ENCODE measurements around the gene KNDC1. TPM values are rescaled to one million over a fixed set of nuclear protein-coding genes. Genes with fewer than 3 reads are reported as not detected.
A peak's percentile ranks its signal among the peaks of the same experiment; 100 is the strongest.

KNDC1 gene
- total RNA-seq, 4 donors from 2014 or later: 2.1 to 9.3 (median 3.5) TPM

DNA sequence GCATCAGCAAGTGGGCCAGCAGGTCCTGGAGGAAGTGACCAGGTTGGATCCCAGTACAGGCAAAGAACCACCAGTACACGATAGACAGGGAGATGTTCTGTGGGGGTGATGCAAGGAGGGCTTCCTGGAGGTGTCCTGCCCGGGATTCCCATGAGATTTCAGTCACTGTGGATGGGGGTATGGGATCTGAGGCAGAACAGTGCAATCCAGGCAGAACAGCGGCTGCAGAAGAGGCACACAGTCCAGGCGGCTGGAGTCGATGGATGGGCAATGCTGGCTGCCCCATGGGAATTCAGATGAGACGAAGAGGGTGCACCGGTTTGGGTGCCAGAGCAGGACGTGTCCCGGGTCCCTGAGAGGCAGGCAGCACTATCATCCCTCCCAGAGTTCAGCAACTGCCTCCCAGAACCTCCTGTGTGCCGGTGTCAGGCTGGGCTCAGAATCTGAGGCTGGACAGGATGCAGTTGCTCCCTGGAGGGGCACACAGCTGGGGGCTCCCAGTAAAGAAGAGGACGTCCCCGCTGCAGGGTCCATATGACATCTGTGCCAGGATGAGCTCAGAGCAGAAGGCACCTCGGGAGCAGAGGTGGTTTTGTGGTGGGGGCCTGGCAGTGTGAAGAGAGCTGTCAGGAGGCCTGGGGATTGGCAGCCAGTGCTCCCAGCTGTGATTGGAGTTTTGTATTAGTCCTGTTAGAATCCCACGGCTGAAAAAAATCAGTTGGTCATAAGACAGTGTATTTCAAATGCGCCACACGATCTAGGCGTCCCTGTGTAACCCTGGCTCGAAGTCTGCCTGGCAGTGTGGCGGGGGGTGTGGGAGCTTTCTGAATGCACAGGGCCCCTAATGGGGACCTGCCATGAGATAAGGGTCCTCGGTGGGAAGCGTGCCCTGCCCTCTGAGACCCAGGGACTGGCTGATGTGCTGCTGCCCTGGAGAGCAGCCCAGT lies 3.2 kb downstream of the KNDC1 start:
- intact Hi-C loops (cut with DNase I): no loop called here
- H3K4me3 ChIP-seq (replicated peaks in 1 of 3): no peak overlapping the region
- WGBS, 2 donors: 85 to 87% methylated on average over 15 to 20 of the region's 21 CpGs
- TF ChIP-seq, protein P1, sequence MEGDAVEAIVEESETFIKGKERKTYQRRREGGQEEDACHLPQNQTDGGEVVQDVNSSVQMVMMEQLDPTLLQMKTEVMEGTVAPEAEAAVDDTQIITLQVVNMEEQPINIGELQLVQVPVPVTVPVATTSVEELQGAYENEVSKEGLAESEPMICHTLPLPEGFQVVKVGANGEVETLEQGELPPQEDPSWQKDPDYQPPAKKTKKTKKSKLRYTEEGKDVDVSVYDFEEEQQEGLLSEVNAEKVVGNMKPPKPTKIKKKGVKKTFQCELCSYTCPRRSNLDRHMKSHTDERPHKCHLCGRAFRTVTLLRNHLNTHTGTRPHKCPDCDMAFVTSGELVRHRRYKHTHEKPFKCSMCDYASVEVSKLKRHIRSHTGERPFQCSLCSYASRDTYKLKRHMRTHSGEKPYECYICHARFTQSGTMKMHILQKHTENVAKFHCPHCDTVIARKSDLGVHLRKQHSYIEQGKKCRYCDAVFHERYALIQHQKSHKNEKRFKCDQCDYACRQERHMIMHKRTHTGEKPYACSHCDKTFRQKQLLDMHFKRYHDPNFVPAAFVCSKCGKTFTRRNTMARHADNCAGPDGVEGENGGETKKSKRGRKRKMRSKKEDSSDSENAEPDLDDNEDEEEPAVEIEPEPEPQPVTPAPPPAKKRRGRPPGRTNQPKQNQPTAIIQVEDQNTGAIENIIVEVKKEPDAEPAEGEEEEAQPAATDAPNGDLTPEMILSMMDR (IDR thresholded peaks at IDR 0.05): no peak
- no peak for TF ChIP-seq POLR2A (IDR thresholded peaks at IDR 0.05)
- no peak for DNase-seq
- H3K9me3 ChIP-seq: no peaks in the 10 kb centered on the region
- no peaks in the 10 kb centered on the region for H3K36me3 ChIP-seq
- H3K27me3 ChIP-seq: no peaks in the 10 kb centered on the region
- peaks cover 9 to 27% of the 10 kb centered on the region in 2 donors for H3K4me1 ChIP-seq
- H3K27ac ChIP-seq: no peak overlapping the region

DNA sequence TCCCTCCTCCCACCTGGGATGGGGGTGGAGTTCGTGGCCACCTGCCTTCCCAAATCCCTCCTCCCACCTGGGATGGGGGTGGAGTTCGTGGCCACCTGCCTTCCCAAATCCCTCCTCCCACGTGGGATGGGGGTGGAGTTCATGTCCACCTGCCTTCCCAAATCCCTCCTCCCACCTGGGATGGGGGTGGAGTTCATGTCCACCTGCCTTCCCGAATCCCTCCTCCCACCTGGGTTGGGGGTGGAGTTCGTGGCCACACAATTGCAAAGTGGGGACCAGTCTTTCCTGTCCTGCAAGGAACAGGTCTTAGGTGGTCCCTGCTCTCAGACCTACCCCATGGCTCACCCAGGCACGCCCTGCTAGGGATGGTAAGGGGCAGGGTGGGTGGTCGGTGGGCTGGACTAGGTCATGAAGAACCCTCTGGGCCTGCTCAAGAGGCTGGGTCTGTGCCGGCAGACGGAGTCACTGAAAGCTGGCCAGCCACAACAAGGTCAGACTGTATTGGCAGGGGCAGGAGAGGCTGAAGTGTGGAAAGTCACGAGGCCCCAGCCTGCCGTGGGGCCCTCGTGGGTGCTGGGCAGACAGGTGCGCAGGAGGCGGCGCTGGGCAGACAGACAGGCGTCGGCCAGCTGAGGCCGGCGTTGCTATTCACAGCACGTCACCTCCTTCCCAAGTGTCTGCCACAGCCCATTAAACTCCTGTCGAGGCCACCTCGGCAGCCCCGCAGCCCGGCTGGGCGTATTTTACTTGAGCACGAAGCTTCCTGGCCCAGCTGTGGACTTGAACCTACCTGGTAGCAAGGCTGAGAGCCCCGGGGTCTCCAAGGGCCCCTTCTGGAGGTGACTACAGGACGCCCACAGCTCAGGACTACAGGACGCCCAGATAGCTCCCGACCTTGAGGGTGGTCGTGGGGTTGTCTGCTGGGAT lies 4.1 kb downstream of the KNDC1 start:
- Histone ChIP-seq H3K4me1 (peaks cover 9 to 25% of the 10 kb centered on the region in 2 donors), H3K4me3 (replicated peaks in 1 of 3) (no peak overlapping the region), H3K9me3 (no peaks in the 10 kb centered on the region), H3K36me3 (no peaks in the 10 kb centered on the region), H3K27ac (no peak overlapping the region), H3K27me3 (no peaks in the 10 kb centered on the region)
- 42 to 85% methylated on average over 11 to 19 of the region's 31 CpGs for WGBS, 2 donors
- TF ChIP-seq, protein P1 (IDR thresholded peaks at IDR 0.05): no peak
- TF ChIP-seq POLR2A (IDR thresholded peaks at IDR 0.05): no peak
- intact Hi-C loops (cut with DNase I): no loop called here
- DNase-seq: peak; percentile 20 to 89

DNA sequence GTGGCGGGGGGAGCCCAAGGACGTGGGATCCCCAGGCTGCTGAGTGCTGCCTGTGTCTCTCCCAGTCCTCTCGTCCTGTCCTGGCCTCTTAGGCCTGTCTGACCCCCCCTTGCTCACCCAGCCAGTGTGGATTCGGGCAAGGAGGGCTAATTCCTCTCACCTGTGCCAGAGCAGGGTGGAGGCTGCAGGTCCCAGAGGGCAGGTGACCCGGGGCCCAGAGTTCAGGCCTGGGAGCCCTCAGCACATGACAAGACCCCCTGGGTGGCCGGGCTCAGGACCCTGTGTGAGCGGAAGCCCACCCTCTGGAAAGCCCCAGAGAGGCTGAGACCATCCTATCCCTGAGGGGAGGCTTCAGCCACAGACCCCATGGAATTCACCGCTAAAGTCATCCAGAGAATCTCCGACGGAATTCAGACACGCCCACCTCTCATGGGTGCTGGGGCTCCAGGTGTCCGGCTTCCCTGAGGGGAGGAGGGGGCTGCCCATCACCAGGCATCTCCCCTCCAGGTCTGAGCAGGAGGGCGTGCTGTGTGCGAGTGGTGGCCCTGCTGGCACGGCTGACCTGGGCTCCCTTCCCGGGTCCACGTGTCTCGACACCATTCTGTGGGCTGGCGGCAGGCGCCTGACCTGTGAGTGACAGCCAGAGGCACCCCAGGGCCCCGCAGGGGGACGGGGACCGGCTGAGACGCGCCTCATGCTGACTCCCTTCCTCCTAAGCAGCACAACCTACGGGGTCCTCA lies 5.0 kb downstream of the KNDC1 start:
- Histone ChIP-seq H3K36me3 (no peaks in the 10 kb centered on the region), H3K27me3 (no peaks in the 10 kb centered on the region), H3K4me1 (peaks cover 9 to 21% of the 10 kb centered on the region in 2 donors), H3K27ac (no peak overlapping the region), H3K9me3 (no peaks in the 10 kb centered on the region), H3K4me3 (replicated peaks in 1 of 3) (no peak overlapping the region)
- TF ChIP-seq POLR2A (IDR thresholded peaks at IDR 0.05): no peak
- TF ChIP-seq, protein P1 (IDR thresholded peaks at IDR 0.05): no peak
- no peak for DNase-seq
- intact Hi-C loops (cut with DNase I): no loop called here
- WGBS, 2 donors: 88% methylated on average over 13 of the region's 26 CpGs; no CpG with 5 or more reads in 1 of the 2 donors

DNA sequence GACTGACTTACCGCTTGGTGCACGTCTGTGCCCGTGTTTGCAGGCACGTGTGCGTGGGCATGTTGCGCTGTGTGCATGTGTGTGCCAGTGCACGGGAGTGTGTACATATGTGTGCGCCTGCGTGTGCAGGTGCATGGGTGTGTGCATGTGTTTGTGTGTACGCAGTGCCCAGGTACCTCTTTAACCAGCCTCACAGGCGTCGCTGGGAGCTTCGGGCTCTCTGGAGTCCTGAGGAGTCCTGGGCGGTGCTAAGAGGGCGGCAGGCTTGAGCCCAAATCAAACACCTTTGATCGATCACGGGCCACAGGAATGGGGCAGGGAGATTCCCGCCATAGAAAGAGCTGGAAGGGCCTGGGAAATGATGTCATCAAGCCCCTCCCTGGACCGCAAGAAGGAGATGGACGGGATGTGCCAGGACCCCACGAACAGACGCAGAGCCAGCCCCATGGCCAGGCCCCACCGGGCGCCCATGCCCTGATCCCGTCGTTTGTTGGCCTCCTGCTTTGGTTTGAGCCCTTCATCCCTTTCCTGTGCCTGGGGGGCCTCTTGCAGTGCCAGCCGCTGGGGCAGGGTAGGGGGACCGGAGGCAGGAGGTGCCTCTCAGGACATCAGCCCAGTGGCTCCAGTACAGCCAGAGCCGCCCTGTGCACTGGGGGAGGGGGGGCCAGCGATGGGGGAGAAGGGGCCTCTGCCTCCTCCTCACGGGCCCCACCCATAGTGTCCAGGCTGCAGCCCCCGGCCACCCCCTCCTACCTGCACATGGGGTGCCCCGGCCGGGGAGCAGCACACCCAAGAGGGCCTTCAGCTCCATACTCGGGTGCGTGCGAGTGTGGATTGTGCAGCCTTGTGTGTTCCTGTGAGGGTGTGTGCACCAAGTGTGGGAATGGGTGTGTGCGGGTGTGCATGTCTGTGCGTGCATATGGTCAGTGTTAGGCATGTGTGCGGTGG lies 5.8 kb downstream of the KNDC1 start:
- Histone ChIP-seq H3K4me1 (peaks cover 5 to 15% of the 10 kb centered on the region in 2 donors), H3K36me3 (no peaks in the 10 kb centered on the region), H3K9me3 (no peaks in the 10 kb centered on the region), H3K27ac (no peak overlapping the region), H3K4me3 (replicated peaks in 1 of 3) (no peak overlapping the region), H3K27me3 (no peaks in the 10 kb centered on the region)
- DNase-seq: no peak
- WGBS, 2 donors: 93 to 94% methylated on average over 25 to 26 of the region's 40 CpGs
- intact Hi-C loops (cut with DNase I): no loop called here
- no peak for TF ChIP-seq POLR2A (IDR thresholded peaks at IDR 0.05)
- TF ChIP-seq, protein P1 (IDR thresholded peaks at IDR 0.05): no peak
